ENCODE results near the gene FILIP1L.

The FILIP1L gene

GRCh38 chr3:99971761-99972160 is 142.5 kb downstream of the FILIP1L start:
- no peak for DNase-seq

- no peak for DNase-seq
Measured at GRCh38 chr3:99970198-99970597, 144.1 kb downstream of the FILIP1L start.

- DNase-seq = peak; percentile 70 to 93 (median 79)
Measured at GRCh38 chr3:99969136-99969535, 145.2 kb downstream of the FILIP1L start.

- DNase-seq = no peak
Measured at GRCh38 chr3:99967796-99968195, 146.5 kb downstream of the FILIP1L start.

GRCh38 chr3:99966662-99967416 is 147.5 kb downstream of the FILIP1L start:
- DNase-seq = no peak

GRCh38 chr3:99965681-99966408 is 148.5 kb downstream of the FILIP1L start:
- DNase-seq = no peak

GRCh38 chr3:99965077-99965476 is 149.2 kb downstream of the FILIP1L start:
- DNase-seq = no peak

- no peak for DNase-seq
Measured at GRCh38 chr3:99962703-99963102, 151.6 kb downstream of the FILIP1L start.

GRCh38 chr3:99961756-99962515 is 152.4 kb downstream of the FILIP1L start:
- no peak for DNase-seq

GRCh38 chr3:99960941-99961340 is 153.4 kb downstream of the FILIP1L start:
- DNase-seq = no peak

- DNase-seq = no peak
Measured at GRCh38 chr3:99960123-99960878, 154.0 kb downstream of the FILIP1L start.

GRCh38 chr3:99958222-99958912 is 155.9 kb downstream of the FILIP1L start:
- DNase-seq = no peak

GRCh38 chr3:99957151-99957796 is 157.0 kb downstream of the FILIP1L start:
- no peak for DNase-seq

GRCh38 chr3:99955773-99956562 is 158.3 kb downstream of the FILIP1L start:
- no peak for DNase-seq

- DNase-seq = no peak
Measured at GRCh38 chr3:99954914-99955644, 159.2 kb downstream of the FILIP1L start.

- peak in 1 of 4 experiments; percentile 7 for DNase-seq
Measured at GRCh38 chr3:99953596-99953995, 160.7 kb downstream of the FILIP1L start.

- no peak for DNase-seq
Measured at GRCh38 chr3:99952306-99952705, 162.0 kb downstream of the FILIP1L start.

GRCh38 chr3:99951701-99952100 is 162.6 kb downstream of the FILIP1L start:
- no peak for DNase-seq

GRCh38 chr3:99950921-99951320 is 163.4 kb downstream of the FILIP1L start:
- peak; percentile 6 to 51 (median 40) for DNase-seq

Data from suppressor macrophage (primary cell).